ENCODE measurements around the gene SLC1A3. TPM values are rescaled to one million over a fixed set of nuclear protein-coding genes. Genes with fewer than 3 reads are reported as not detected.

Gene SLC1A3
- total RNA-seq, 1 experiment from 2014 or later, result 28.9 TPM

- H3K27ac ChIP-seq (ENCODE audit: low read depth, low read length, poor library complexity, severe bottlenecking), result no peak overlapping the region
- POLR2A ChIA-PET (ENCODE audit: low non-redundant PET), result no interaction called here
- BruUV-seq (replicated peaks), result no TSS peak
- H3K27me3 ChIP-seq (replicated peaks; ENCODE audit: insufficient read depth, low read depth, low read length, poor library complexity), result no peaks in the 10 kb centered on the region
- peaks cover 9% of the 10 kb centered on the region for H3K4me1 ChIP-seq (ENCODE audit: insufficient read depth, low read length, poor library complexity, severe bottlenecking)
- TF ChIP-seq, protein P1, sequence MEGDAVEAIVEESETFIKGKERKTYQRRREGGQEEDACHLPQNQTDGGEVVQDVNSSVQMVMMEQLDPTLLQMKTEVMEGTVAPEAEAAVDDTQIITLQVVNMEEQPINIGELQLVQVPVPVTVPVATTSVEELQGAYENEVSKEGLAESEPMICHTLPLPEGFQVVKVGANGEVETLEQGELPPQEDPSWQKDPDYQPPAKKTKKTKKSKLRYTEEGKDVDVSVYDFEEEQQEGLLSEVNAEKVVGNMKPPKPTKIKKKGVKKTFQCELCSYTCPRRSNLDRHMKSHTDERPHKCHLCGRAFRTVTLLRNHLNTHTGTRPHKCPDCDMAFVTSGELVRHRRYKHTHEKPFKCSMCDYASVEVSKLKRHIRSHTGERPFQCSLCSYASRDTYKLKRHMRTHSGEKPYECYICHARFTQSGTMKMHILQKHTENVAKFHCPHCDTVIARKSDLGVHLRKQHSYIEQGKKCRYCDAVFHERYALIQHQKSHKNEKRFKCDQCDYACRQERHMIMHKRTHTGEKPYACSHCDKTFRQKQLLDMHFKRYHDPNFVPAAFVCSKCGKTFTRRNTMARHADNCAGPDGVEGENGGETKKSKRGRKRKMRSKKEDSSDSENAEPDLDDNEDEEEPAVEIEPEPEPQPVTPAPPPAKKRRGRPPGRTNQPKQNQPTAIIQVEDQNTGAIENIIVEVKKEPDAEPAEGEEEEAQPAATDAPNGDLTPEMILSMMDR (conservative IDR thresholded peaks at IDR 0.05; ENCODE audit: low read depth, low read length), result no peak
- TF ChIP-seq EZH2 (IDR thresholded peaks at IDR 0.05; ENCODE audit: borderline replicate concordance, low read depth, low read length, poor library complexity, severe bottlenecking), result no peak
- no peaks in the 10 kb centered on the region for H3K9me3 ChIP-seq (ENCODE audit: low read depth, low read length, poor library complexity, severe bottlenecking)
- CTCF ChIA-PET, result interaction anchor here (0.6 kb wide), 1 partner anchor 33 kb away, joined by 4 read pairs; no protein-coding TSS in a partner anchor
- H3K4me3 ChIP-seq (ENCODE audit: low read depth, low read length, poor library complexity, severe bottlenecking), result no peak overlapping the region
- H3K36me3 ChIP-seq (ENCODE audit: insufficient read depth, low read length, poor library complexity, severe bottlenecking), result no peaks in the 10 kb centered on the region
- intact Hi-C loops (cut with micrococcal nuclease; ENCODE audit: unreplicated experiment), result no loop called here
- no peak for DNase-seq (ENCODE audit: low spot score)
These were observed 82.8 kb downstream of the SLC1A3 start for GRCh38 chr5:36689225-36689624.

DNA sequence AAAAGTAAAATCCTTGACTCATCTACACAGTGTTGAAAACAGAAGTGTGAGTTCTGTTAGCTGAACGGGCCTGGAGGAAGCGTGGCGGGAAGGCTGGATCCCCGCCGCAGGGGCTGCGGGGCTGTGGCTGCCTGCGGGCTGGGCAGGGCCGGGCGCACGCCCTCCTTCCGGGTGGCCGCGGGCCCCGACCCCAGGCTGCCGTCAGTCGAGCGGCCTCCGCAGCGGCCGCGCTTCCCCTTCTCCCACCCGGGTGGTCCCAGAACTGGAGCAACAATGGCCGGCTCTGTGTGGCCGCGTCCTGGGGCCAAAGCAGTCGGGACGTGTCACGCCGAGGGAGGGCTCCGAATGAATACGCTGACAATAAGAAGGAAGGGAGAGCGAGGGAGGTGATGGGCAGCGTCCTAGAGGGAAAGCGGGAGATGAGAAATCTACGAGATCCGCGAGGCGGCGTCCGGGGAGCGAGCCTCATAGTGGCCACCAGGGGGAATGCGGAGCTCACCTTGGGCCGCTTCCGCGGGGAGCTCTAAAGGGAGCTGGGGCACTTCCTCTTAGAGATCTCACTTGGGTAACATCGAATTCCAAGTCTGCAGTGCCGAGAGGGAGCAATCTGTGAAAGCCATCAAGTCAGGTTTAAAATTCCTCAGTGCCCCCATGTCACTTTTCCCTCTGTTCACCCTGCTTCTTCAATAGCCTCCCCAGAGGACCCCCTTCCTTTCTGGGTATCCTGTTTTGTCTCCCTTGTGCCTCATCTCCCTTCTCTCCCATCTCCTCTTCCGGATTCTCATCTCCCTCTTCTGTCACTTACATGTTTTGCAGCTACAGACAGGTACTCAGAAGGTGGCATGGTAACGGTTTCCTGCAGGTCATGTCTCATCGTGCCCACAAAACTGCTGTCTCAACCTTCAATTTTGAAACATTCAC is 83.9 kb downstream of the SLC1A3 start:
- Histone ChIP-seq H3K27ac (ENCODE audit: low read depth, low read length, poor library complexity, severe bottlenecking) (peak overlapping the region; percentile 60), H3K4me3 (ENCODE audit: low read depth, low read length, poor library complexity, severe bottlenecking) (peak overlapping the region; percentile 57), H3K9me3 (ENCODE audit: low read depth, low read length, poor library complexity, severe bottlenecking) (no peaks in the 10 kb centered on the region), H3K27me3 (replicated peaks; ENCODE audit: insufficient read depth, low read depth, low read length, poor library complexity) (no peaks in the 10 kb centered on the region), H3K36me3 (ENCODE audit: insufficient read depth, low read length, poor library complexity, severe bottlenecking) (no peaks in the 10 kb centered on the region), H3K4me1 (ENCODE audit: insufficient read depth, low read length, poor library complexity, severe bottlenecking) (peaks cover 9% of the 10 kb centered on the region)
- ChIA-PET CTCF (interaction anchor here (0.6 to 1.0 kb wide), 5 partner anchors 35 to 532 kb away, joined by 3 to 10 read pairs (median 3); no protein-coding TSS in a partner anchor), POLR2A (ENCODE audit: low non-redundant PET) (interaction anchor here (0.6 kb wide), 1 partner anchor 210 kb away, joined by 3 read pairs; no protein-coding TSS in a partner anchor)
- peak; percentile 90 for DNase-seq (ENCODE audit: low spot score)
- TF ChIP-seq EZH2 (IDR thresholded peaks at IDR 0.05; ENCODE audit: borderline replicate concordance, low read depth, low read length, poor library complexity, severe bottlenecking), result no peak
- TF ChIP-seq, protein P1 (conservative IDR thresholded peaks at IDR 0.05; ENCODE audit: low read depth, low read length), result peak; percentile 84
- intact Hi-C loops (cut with micrococcal nuclease; ENCODE audit: unreplicated experiment), result loop anchor here (5.0 kb wide), 3 partner anchors 83 to 613 kb away; partner anchors contain the start of gene SLC1A3
- BruUV-seq (replicated peaks), result no TSS peak

- BruUV-seq (replicated peaks), result no TSS peak
- DNase-seq (ENCODE audit: low spot score), result no peak
- Histone ChIP-seq H3K4me3 (ENCODE audit: low read depth, low read length, poor library complexity, severe bottlenecking) (no peak overlapping the region), H3K4me1 (ENCODE audit: insufficient read depth, low read length, poor library complexity, severe bottlenecking) (peaks cover 9% of the 10 kb centered on the region), H3K9me3 (ENCODE audit: low read depth, low read length, poor library complexity, severe bottlenecking) (no peaks in the 10 kb centered on the region), H3K27me3 (replicated peaks; ENCODE audit: insufficient read depth, low read depth, low read length, poor library complexity) (no peaks in the 10 kb centered on the region), H3K27ac (ENCODE audit: low read depth, low read length, poor library complexity, severe bottlenecking) (no peak overlapping the region), H3K36me3 (ENCODE audit: insufficient read depth, low read length, poor library complexity, severe bottlenecking) (no peaks in the 10 kb centered on the region)
- intact Hi-C loops (cut with micrococcal nuclease; ENCODE audit: unreplicated experiment), result loop anchor here (5.0 kb wide), 3 partner anchors 84 to 614 kb away; partner anchors contain the start of gene SLC1A3
- TF ChIP-seq, protein P1 (conservative IDR thresholded peaks at IDR 0.05; ENCODE audit: low read depth, low read length), result no peak
- TF ChIP-seq EZH2 (IDR thresholded peaks at IDR 0.05; ENCODE audit: borderline replicate concordance, low read depth, low read length, poor library complexity, severe bottlenecking), result no peak
- ChIA-PET POLR2A (ENCODE audit: low non-redundant PET) (no interaction called here), CTCF (interaction anchor here (0.8 to 0.9 kb wide), 2 partner anchors 276 to 283 kb away, joined by 3 to 10 read pairs; no protein-coding TSS in a partner anchor)
These were observed 84.8 kb downstream of the SLC1A3 start for GRCh38 chr5:36691226-36691625.

All from A673 (cell line).